H9 (cell line): Measurements from ENCODE around the gene RTN4R. TPM values are rescaled to one million over a fixed set of nuclear protein-coding genes. Genes with fewer than 3 reads are reported as not detected.

Experiments
- DNase-seq: peaks from one replicate; pipeline ENCODE4 v3.0.0-alpha.2; 2017
- H2AFZ ChIP-seq: one replicate; pipeline ENCODE4 v1.6.1; 2013; ENCODE audit warnings: mild to moderate bottlenecking, low read length, control low read depth, moderate library complexity
- H2AK5ac ChIP-seq: 2 replicates; pipeline ENCODE4 v1.6.1; 2013; ENCODE audit warnings: low read length, control low read depth, mixed read lengths; ENCODE audit not compliant: insufficient read length
- H2BK120ac ChIP-seq: one replicate; pipeline ENCODE4 v1.6.1; 2013; ENCODE audit warnings: low read depth, mild to moderate bottlenecking, low read length, control low read depth, inconsistent platforms; ENCODE audit not compliant: poor library complexity, severe bottlenecking
- H2BK12ac ChIP-seq: 2 replicates; pipeline ENCODE4 v1.6.1; 2013; ENCODE audit warnings: low read length, control low read depth, mixed read lengths, low read depth; ENCODE audit not compliant: insufficient read length
- H2BK15ac ChIP-seq: 2 replicates; pipeline ENCODE4 v1.6.1; 2013; ENCODE audit warnings: low read depth, low read length, control low read depth
- H2BK20ac ChIP-seq: one replicate; pipeline ENCODE4 v1.6.1; 2013; ENCODE audit warnings: low read depth, mild to moderate bottlenecking, low read length, control low read depth, inconsistent platforms; ENCODE audit not compliant: poor library complexity, severe bottlenecking
- H2BK5ac ChIP-seq: 2 replicates; pipeline ENCODE4 v1.6.1; 2013; ENCODE audit warnings: low read length, control low read depth, mixed read lengths; ENCODE audit not compliant: insufficient read length
- H3K14ac ChIP-seq: 2 replicates; pipeline ENCODE4 v1.6.1; 2013; ENCODE audit warnings: low read length, control low read depth; ENCODE audit not compliant: insufficient read depth
- H3K18ac ChIP-seq: 2 replicates; pipeline ENCODE4 v1.6.1; 2013; ENCODE audit warnings: low read depth, mild to moderate bottlenecking, mixed read lengths, low read length, control low read depth; ENCODE audit not compliant: insufficient read length
- H3K23ac ChIP-seq: 2 replicates; pipeline ENCODE4 v1.6.1; 2013; ENCODE audit warnings: low read length, control low read depth, mixed read lengths, low read depth; ENCODE audit not compliant: insufficient read length
- H3K23me2 ChIP-seq: 2 replicates; pipeline ENCODE4 v1.6.1; 2013; ENCODE audit warnings: low read depth, mild to moderate bottlenecking, mixed read lengths, low read length, control low read depth; ENCODE audit not compliant: insufficient read length, poor library complexity, severe bottlenecking
- H3K27ac ChIP-seq: 2 replicates; pipeline ENCODE4 v1.5.1; 2013; ENCODE audit warnings: low read length, control low read depth, mixed read lengths, low read depth; ENCODE audit not compliant: insufficient read length
- H3K27me3 ChIP-seq: 2 replicates; pipeline ENCODE4 v1.6.1; 2013; ENCODE audit warnings: low read length, control low read depth, inconsistent platforms; ENCODE audit not compliant: insufficient read depth
- H3K4ac ChIP-seq: 2 replicates; pipeline ENCODE4 v1.6.1; 2013; ENCODE audit warnings: low read depth, mild to moderate bottlenecking, control low read depth, inconsistent platforms, low read length, moderate library complexity
- H3K4me1 ChIP-seq: 2 replicates; pipeline ENCODE4 v1.6.1; 2013; ENCODE audit warnings: low read length, control low read depth, inconsistent platforms; ENCODE audit not compliant: insufficient read depth
- H3K4me2 ChIP-seq: 2 replicates; pipeline ENCODE4 v1.6.1; 2013; ENCODE audit warnings: low read length, control low read depth, mixed read lengths; ENCODE audit not compliant: insufficient read length, insufficient read depth
- H3K56ac ChIP-seq: 2 replicates; pipeline ENCODE4 v1.6.1; 2013; ENCODE audit warnings: low read depth, mild to moderate bottlenecking, mixed read lengths, low read length, control low read depth; ENCODE audit not compliant: insufficient read length
- H3K79me1 ChIP-seq: 2 replicates; pipeline ENCODE4 v1.6.1; 2013; ENCODE audit warnings: low read depth, mild to moderate bottlenecking, moderate library complexity, low read length, control low read depth, inconsistent platforms; ENCODE audit not compliant: insufficient read depth, poor library complexity, severe bottlenecking
- H3K79me2 ChIP-seq: 2 replicates; pipeline ENCODE4 v1.6.1; 2013; ENCODE audit warnings: low read length, control low read depth, inconsistent platforms; ENCODE audit not compliant: insufficient read depth
- H3K9ac ChIP-seq: 2 replicates; pipeline ENCODE4 v1.6.1; 2013; ENCODE audit warnings: low read length, control low read depth, mixed read lengths; ENCODE audit not compliant: insufficient read length; ENCODE audit errors: extremely low read depth
- H3K9me3 ChIP-seq: one replicate; pipeline ENCODE4 v1.6.1; 2013; ENCODE audit warnings: low read depth, low read length, inconsistent platforms; ENCODE audit not compliant: control insufficient read depth
- H3T11ph ChIP-seq: one replicate; pipeline ENCODE4 v1.6.1; 2013; ENCODE audit warnings: mild to moderate bottlenecking, low read length, control low read depth, inconsistent platforms
- H4K20me1 ChIP-seq: one replicate; pipeline ENCODE4 v1.6.1; 2013; ENCODE audit not compliant: control insufficient read depth, insufficient read length, insufficient read depth
- H4K5ac ChIP-seq: 2 replicates; pipeline ENCODE4 v1.6.1; 2013; ENCODE audit warnings: low read depth, mild to moderate bottlenecking, mixed read lengths, low read length, control low read depth; ENCODE audit not compliant: insufficient read length
- H4K8ac ChIP-seq: replicated peaks from 2 replicates; pipeline ENCODE4 v1.6.1; 2013; ENCODE audit warnings: low read length, control low read depth, mixed read lengths, low read depth; ENCODE audit not compliant: insufficient read length
- H4K91ac ChIP-seq: 2 replicates; pipeline ENCODE4 v1.6.1; 2013; ENCODE audit warnings: low read depth, mild to moderate bottlenecking, moderate library complexity, mixed read lengths, low read length, control low read depth; ENCODE audit not compliant: insufficient read length
- H3K27ac Mint-ChIP-seq, 3 experiments: 2 replicates in 2 of 3; 3 replicates in 1 of 3; pipeline ENCODE4 v1.8.0; 2020 to 2021; ENCODE audit warnings: mixed read lengths in 3 of 3, mild to moderate bottlenecking in 1 of 3, moderate library complexity in 1 of 3
- H3K27me3 Mint-ChIP-seq: 2 replicates; pipeline ENCODE4 v1.8.0; 2021; ENCODE audit warnings: low read depth, mild to moderate bottlenecking, moderate library complexity, mixed read lengths
- H3K36me3 Mint-ChIP-seq, 3 experiments: 2 replicates in 2 of 3; 3 replicates in 1 of 3; pipeline ENCODE4 v1.8.0; 2020 to 2021; ENCODE audit warnings: low read depth in 3 of 3, mixed read lengths in 3 of 3; ENCODE audit not compliant: insufficient read depth in 1 of 3
- H3K4me1 Mint-ChIP-seq, 2 experiments: 2 replicates each; pipeline ENCODE4 v1.8.0; 2020; ENCODE audit warnings: mixed read lengths in 2 of 2
- H3K4me3 Mint-ChIP-seq, 2 experiments: 2 replicates in 1 of 2; 3 replicates in 1 of 2; pipeline ENCODE4 v1.8.0; 2020 to 2021; ENCODE audit warnings: mild to moderate bottlenecking in 2 of 2, mixed read lengths in 2 of 2, moderate library complexity in 1 of 2
- H3K9me3 Mint-ChIP-seq, 2 experiments: 2 replicates in 1 of 2; 3 replicates in 1 of 2; pipeline ENCODE4 v1.8.0; 2020; ENCODE audit warnings: mild to moderate bottlenecking in 2 of 2, mixed read lengths in 2 of 2, moderate library complexity in 1 of 2
- WGBS: extraction: QIAGEN DNeasy Blood & Tissue Kit; methylation state at CpG from one replicate; pipeline ENCODE4 v1.1.7; 2013; ENCODE audit warnings: missing lambda C conversion rate, low lambda C conversion rate, mixed read lengths; ENCODE audit not compliant: insufficient read length; ENCODE audit errors: extremely low coverage; 5-methylcytosine and 5-hydroxymethylcytosine counted together
- total RNA-seq: library from RNA; stranded (reverse); gene quantifications from 2 replicates; pipeline ENCODE4 v1.2.1, GENCODE V29; 2021
- TF ChIP-seq, protein P1 (sequence below): fragments of 200-600 bp; sonication (generic); conservative IDR thresholded peaks from 3 replicates; pipeline ENCODE4 v1.8.0; 2021; ENCODE audit warnings: antibody characterized with exemption, mild to moderate bottlenecking

The RTN4R gene
- total RNA-seq, 1 experiment from 2014 or later: 19.0 TPM

DNA sequence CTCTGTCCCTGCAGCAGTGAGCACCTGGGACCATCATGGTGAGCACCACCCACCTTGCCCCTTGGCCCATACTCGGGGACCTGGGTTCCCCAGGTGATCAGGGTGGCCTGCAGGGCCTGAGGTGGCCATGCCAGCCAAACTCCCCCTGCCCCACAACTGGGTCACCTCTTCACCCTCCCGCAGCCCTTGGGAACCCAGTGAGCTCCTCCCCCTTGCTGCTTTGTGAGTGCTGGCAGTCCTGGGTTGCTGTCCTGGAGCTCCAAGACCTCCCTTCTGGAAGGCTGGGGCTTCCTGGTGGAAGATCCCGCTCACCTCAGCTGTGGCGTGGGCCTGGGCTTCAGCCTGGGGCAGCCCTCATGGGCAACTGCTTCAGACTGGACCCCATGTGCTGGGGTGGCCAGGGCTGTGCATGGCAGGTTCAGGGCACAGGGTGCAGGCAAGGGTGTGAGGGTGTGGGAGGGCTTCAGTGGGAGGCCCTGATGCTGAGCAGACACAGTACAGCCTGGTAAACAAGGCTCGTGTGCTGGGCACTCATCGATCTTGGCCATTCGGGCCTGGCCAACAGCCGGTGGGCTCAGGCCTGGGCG is 57.6 kb downstream of the RTN4R start:
- no peaks in the 10 kb centered on the region; the same call in 1 of the 2 replicates for H3K4me1 ChIP-seq
- peaks cover 8 to 20% of the 10 kb centered on the region in 2 experiments for H3K4me1 Mint-ChIP-seq
- H3K56ac ChIP-seq: no peak overlapping the region
- H3K27me3 Mint-ChIP-seq: no peaks in the 10 kb centered on the region
- H4K5ac ChIP-seq: no peak overlapping the region
- WGBS: no CpG with 5 or more reads among the region's 9 CpGs
- no peak overlapping the region; the same call in 1 of the 2 replicates for H3K14ac ChIP-seq
- no peaks in the 10 kb centered on the region for H3K23me2 ChIP-seq
- H3K36me3 Mint-ChIP-seq: no peaks in the 10 kb centered on the region
- H3K27ac ChIP-seq: no peak overlapping the region
- H3K4me2 ChIP-seq: no peak overlapping the region
- DNase-seq: no peak
- H3K9me3 ChIP-seq: no peaks in the 10 kb centered on the region
- H2BK120ac ChIP-seq: no peak overlapping the region
- H2BK12ac ChIP-seq: no peak overlapping the region
- TF ChIP-seq, protein P1, sequence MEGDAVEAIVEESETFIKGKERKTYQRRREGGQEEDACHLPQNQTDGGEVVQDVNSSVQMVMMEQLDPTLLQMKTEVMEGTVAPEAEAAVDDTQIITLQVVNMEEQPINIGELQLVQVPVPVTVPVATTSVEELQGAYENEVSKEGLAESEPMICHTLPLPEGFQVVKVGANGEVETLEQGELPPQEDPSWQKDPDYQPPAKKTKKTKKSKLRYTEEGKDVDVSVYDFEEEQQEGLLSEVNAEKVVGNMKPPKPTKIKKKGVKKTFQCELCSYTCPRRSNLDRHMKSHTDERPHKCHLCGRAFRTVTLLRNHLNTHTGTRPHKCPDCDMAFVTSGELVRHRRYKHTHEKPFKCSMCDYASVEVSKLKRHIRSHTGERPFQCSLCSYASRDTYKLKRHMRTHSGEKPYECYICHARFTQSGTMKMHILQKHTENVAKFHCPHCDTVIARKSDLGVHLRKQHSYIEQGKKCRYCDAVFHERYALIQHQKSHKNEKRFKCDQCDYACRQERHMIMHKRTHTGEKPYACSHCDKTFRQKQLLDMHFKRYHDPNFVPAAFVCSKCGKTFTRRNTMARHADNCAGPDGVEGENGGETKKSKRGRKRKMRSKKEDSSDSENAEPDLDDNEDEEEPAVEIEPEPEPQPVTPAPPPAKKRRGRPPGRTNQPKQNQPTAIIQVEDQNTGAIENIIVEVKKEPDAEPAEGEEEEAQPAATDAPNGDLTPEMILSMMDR: no peak
- no peaks in the 10 kb centered on the region for H4K20me1 ChIP-seq
- no peak overlapping the region for H2AFZ ChIP-seq
- H3K79me2 ChIP-seq: no peaks in the 10 kb centered on the region
- no peak overlapping the region for H2BK20ac ChIP-seq
- no peak overlapping the region for H2BK15ac ChIP-seq
- no peaks in the 10 kb centered on the region for H3K9me3 Mint-ChIP-seq
- H4K91ac ChIP-seq: no peak overlapping the region
- H3K18ac ChIP-seq: no peak overlapping the region
- no peak overlapping the region for H3K27ac Mint-ChIP-seq
- no peak overlapping the region for H3K9ac ChIP-seq
- H3K4me3 Mint-ChIP-seq: no peak overlapping the region
- H2AK5ac ChIP-seq: no peak overlapping the region
- no peaks in the 10 kb centered on the region for H3K27me3 ChIP-seq
- no peak overlapping the region for H3T11ph ChIP-seq
- no peak overlapping the region for H2BK5ac ChIP-seq
- H3K4ac ChIP-seq: no peak overlapping the region
- no peaks in the 10 kb centered on the region for H3K79me1 ChIP-seq
- H4K8ac ChIP-seq: no peak overlapping the region
- H3K23ac ChIP-seq: no peak overlapping the region
